Measurements from ENCODE around the gene NHEJ1. TPM values are rescaled to one million over a fixed set of nuclear protein-coding genes. Genes with fewer than 3 reads are reported as not detected.
A peak's percentile ranks its signal among the peaks of the same experiment; 100 is the strongest.

The NHEJ1 gene
- total RNA-seq, 1 donor from 2014 or later = 17.7 TPM

DNA sequence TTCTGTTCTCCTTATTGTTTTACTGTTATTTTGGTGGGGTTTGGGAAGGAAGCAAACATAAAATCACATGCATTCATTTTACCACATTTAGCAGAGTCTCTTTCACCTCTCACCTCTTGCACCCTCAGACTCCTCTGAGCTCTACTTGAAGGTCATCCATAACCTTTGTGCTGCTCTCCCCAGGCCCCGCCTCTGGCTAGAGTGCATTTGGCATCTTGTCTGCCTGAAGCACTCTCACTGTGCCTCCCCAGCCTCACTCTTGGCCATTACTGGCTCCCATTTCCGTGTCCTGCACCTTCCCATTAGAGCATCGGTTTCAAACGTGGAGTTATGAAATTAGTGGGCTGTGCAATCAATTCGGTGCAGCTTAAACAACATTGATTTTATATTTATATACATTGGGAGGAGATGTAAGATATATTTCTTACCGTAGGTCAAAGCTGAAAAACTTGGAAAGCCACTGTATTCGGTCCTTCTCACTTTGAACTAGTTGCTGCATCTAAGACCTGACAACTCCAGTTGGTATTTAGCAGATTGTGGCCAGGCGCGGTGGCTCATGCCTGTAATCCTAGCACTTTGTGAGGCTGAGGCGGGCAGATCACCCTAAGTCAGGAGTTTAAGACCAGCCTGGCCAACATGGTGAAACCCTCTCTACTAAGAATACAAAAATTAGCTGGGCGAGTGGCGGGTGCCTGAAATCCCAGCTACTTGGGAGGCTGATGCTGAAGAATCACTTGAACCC, 39.0 kb upstream of the NHEJ1 start:
- no peak overlapping the region for H3K27ac ChIP-seq
- H3K9me3 ChIP-seq = no peaks in the 10 kb centered on the region
- no peaks in the 10 kb centered on the region for H3K27me3 ChIP-seq
- intact Hi-C loops (cut with DNase I) = no loop called here
- H3K4me3 ChIP-seq = no peak overlapping the region
- H3K36me3 ChIP-seq = no peaks in the 10 kb centered on the region
- H3K4me1 ChIP-seq = no peaks in the 10 kb centered on the region
- DNase-seq (ENCODE audit: extremely low spot score in 2 of 2) = no peak
- no peak for TF ChIP-seq CTCF (IDR thresholded peaks at IDR 0.05)

DNA sequence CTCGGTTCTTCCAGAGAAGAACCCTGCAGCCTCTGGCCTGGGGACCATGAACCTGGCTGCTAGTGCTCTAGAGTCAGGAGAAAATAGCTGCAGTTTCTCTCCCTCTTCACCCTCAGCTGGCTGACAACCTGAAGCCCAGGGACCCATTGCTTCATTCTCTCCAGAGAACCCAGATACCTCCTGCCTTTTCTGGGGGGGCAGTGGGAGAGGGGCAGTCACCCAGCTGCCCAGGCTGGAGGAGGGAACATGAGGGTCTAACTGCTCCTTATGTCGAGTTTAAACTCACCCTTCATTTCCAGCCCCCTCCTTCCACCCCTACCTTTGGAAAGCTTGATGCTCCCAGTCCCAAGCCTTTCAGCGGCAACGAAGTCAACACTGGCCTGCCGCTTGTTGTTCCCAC, 38.4 kb upstream of the NHEJ1 start:
- no peaks in the 10 kb centered on the region for H3K4me1 ChIP-seq
- no peak for TF ChIP-seq POLR2A (IDR thresholded peaks at IDR 0.05)
- no peak for TF ChIP-seq CTCF (IDR thresholded peaks at IDR 0.05)
- no peak for TF ChIP-seq POLR2AphosphoS5 (IDR thresholded peaks at IDR 0.05; ENCODE audit: insufficient read depth in 1 of 2, low read depth in 1 of 2)
- peak in 1 of 2 donors; percentile 77 for DNase-seq (ENCODE audit: extremely low spot score in 2 of 2)
- intact Hi-C loops (cut with DNase I) = no loop called here
- no peaks in the 10 kb centered on the region for H3K27me3 ChIP-seq
- H3K4me3 ChIP-seq = no peak overlapping the region
- no peaks in the 10 kb centered on the region for H3K36me3 ChIP-seq
- no peak overlapping the region for H3K27ac ChIP-seq
- H3K9me3 ChIP-seq = no peaks in the 10 kb centered on the region

GRCh38 chr2:219197388-219197787, 36.8 kb upstream of the NHEJ1 start:
- TF ChIP-seq CTCF (IDR thresholded peaks at IDR 0.05) = no peak
- no peak for TF ChIP-seq POLR2A (IDR thresholded peaks at IDR 0.05)
- no peak for TF ChIP-seq POLR2AphosphoS5 (IDR thresholded peaks at IDR 0.05; ENCODE audit: insufficient read depth in 1 of 2, low read depth in 1 of 2)
- H3K27me3 ChIP-seq = no peaks in the 10 kb centered on the region
- no peak overlapping the region for H3K4me3 ChIP-seq
- H3K36me3 ChIP-seq = no peaks in the 10 kb centered on the region
- DNase-seq (ENCODE audit: extremely low spot score in 2 of 2) = no peak
- no peaks in the 10 kb centered on the region for H3K4me1 ChIP-seq
- no peak overlapping the region for H3K27ac ChIP-seq
- no peaks in the 10 kb centered on the region for H3K9me3 ChIP-seq
- intact Hi-C loops (cut with DNase I) = no loop called here

- intact Hi-C loops (cut with DNase I) = no loop called here
- peak in 1 of 2 donors; percentile 22 for DNase-seq (ENCODE audit: extremely low spot score in 2 of 2)
- H3K27me3 ChIP-seq = no peaks in the 10 kb centered on the region
Measured at GRCh38 chr2:219186754-219187456, 26.3 kb upstream of the NHEJ1 start.

DNA sequence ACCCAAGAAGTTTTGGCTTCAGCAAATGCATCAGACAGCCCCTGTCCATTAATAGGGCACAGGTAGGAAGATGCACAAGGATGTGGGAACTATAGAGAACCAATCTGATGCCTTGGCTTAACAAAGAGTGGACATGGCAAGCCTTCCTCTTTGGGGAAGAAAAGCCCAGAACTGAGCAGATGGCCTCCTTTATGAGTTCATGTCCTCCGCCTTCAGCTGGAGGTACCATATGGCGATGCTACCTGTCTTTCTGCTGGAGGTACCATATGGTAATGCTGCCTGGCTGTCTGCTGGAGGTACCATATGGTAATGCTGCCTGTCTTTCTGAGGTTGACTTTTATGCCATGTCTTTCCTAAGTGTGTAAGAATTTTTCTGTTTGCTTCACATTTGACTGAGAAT, 23.5 kb upstream of the NHEJ1 start:
- DNase-seq (ENCODE audit: extremely low spot score in 2 of 2) = peak in 1 of 2 donors; percentile 22
- Histone ChIP-seq H3K4me1 (peaks cover 18% of the 10 kb centered on the region), H3K27me3 (no peaks in the 10 kb centered on the region), H3K36me3 (peaks cover 0 to 46% of the 10 kb centered on the region in 2 donors), H3K4me3 (no peak overlapping the region), H3K9me3 (no peaks in the 10 kb centered on the region), H3K27ac (no peak overlapping the region)
- intact Hi-C loops (cut with DNase I) = no loop called here
- TF ChIP-seq POLR2A (IDR thresholded peaks at IDR 0.05) (no peak), CTCF (IDR thresholded peaks at IDR 0.05) (no peak), POLR2AphosphoS5 (IDR thresholded peaks at IDR 0.05; ENCODE audit: insufficient read depth in 1 of 2, low read depth in 1 of 2) (no peak)

More at GRCh38 chr2:219186754-219187456, 26.3 kb upstream of the NHEJ1 start:
- no peaks in the 10 kb centered on the region for H3K9me3 ChIP-seq
- H3K27ac ChIP-seq = no peak overlapping the region
- H3K4me3 ChIP-seq = no peak overlapping the region
- TF ChIP-seq POLR2AphosphoS5 (IDR thresholded peaks at IDR 0.05; ENCODE audit: insufficient read depth in 1 of 2, low read depth in 1 of 2) = no peak
- no peak for TF ChIP-seq POLR2A (IDR thresholded peaks at IDR 0.05)
- H3K4me1 ChIP-seq = peaks cover 8% of the 10 kb centered on the region
- H3K36me3 ChIP-seq = peaks cover 0 to 22% of the 10 kb centered on the region in 2 donors

All from vagina (tissue), 2 donors.